IPS DF 6.9 (cell line): ENCODE results near the gene POU5F1.

Experiments
- DNase-seq: peaks from one replicate; pipeline ENCODE4 v3.0.0-alpha.2; 2013; ENCODE audit warnings: low read depth, low spot score
- H3K27ac ChIP-seq: one replicate; pipeline ENCODE4 v1.5.1; 2013; ENCODE audit warnings: low read length, control low read depth
- H3K27me3 ChIP-seq: 2 replicates; pipeline ENCODE4 v1.6.1; 2013; ENCODE audit warnings: mild to moderate bottlenecking, low read length; ENCODE audit not compliant: control insufficient read depth, insufficient read depth
- H3K36me3 ChIP-seq: 2 replicates; pipeline ENCODE4 v1.6.1; 2013; ENCODE audit warnings: low read length; ENCODE audit not compliant: control insufficient read depth, insufficient read depth
- H3K4me1 ChIP-seq: 2 replicates; pipeline ENCODE4 v1.6.1; 2013; ENCODE audit warnings: low read length; ENCODE audit not compliant: control insufficient read depth, insufficient read depth
- H3K4me3 ChIP-seq: 2 replicates; pipeline ENCODE4 v1.5.1; 2013; ENCODE audit warnings: mild to moderate bottlenecking, low read length
- H3K9me3 ChIP-seq: 2 replicates; pipeline ENCODE4 v1.6.1; 2013; ENCODE audit warnings: low read length, inconsistent platforms; ENCODE audit not compliant: control insufficient read depth, insufficient read depth
- WGBS: extraction: QIAGEN DNeasy Blood & Tissue Kit; methylation state at CpG from one replicate; pipeline ENCODE4 v1.1.7; 2013; ENCODE audit warnings: mixed read lengths, missing lambda C conversion rate; ENCODE audit not compliant: insufficient read length, insufficient coverage; 5-methylcytosine and 5-hydroxymethylcytosine counted together

POU5F1 gene

DNA sequence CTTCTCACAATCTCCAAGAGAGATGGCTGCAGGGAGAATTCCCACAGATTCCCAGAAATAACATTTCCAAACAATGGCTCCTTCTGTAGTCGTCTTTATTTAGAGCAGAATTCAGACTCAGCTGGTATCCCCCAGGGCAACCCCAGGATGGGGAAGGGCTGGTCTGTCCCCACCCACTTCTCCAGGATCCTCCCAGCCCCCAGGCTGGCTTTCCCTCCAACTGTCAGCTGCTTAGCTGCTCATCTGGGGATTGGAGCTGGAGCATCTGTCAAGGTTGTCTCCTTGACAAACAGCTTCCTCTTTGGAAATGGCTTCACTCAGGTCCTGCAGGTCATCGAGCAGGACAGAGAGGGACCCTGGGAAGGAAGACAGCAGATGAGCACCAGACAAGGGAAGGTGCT lies 28.1 kb downstream of the POU5F1 start:
- WGBS: no CpG with 5 or more reads among the region's 2 CpGs
- no peak for DNase-seq
- no peak overlapping the region for H3K27ac ChIP-seq
- H3K36me3 ChIP-seq: peaks cover 10% of the 10 kb centered on the region
- peaks cover 6% of the 10 kb centered on the region for H3K4me1 ChIP-seq
- H3K27me3 ChIP-seq: no peaks in the 10 kb centered on the region
- H3K9me3 ChIP-seq: no peaks in the 10 kb centered on the region
- H3K4me3 ChIP-seq: no peak overlapping the region

DNA sequence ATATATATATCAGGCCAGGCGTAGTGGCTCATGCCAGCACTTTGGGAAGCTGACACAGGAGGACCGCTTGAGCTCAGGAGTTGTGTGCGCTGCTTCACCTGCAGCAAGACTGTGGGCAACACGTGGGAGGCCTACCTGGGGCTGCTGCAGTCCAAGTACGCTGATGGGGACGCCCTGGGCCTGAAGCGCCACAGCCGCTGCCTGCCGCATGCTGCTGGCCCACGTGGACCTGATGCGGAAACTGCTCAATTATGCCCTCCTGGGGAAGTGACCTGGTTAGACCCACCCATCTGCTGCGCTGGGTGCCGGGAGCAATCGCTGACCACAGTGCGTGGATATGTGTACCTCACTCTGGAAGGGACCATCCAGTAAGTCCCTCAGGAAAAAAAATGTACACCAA lies 29.8 kb downstream of the POU5F1 start:
- Histone ChIP-seq H3K4me3 (no peak overlapping the region), H3K27ac (no peak overlapping the region), H3K9me3 (no peaks in the 10 kb centered on the region), H3K27me3 (no peaks in the 10 kb centered on the region), H3K4me1 (peaks cover 6% of the 10 kb centered on the region), H3K36me3 (peaks cover 7% of the 10 kb centered on the region)
- WGBS: no CpG with 5 or more reads among the region's 15 CpGs
- DNase-seq: no peak

DNA sequence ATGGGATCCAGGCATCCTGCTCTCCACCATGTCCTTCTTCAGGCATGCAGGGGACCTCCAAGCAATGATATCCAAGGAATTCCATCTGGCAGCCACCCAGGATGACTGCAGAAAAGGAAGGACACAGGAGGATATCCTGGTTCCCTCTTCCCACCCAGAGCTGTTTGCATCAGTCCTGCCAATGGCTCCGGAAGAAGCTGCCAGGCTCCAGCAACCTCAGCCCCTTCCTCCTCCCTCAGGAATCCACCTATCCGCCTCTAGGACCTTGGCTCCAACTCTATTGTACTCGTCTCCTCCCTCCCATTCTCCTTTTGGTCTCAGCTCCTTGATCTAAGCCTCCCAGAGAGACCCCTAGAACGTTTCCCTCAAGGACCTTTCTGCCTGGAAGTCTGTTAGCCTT lies 30.9 kb downstream of the POU5F1 start:
- no CpG with 5 or more reads among the region's 4 CpGs for WGBS
- H3K4me3 ChIP-seq: no peak overlapping the region
- no peaks in the 10 kb centered on the region for H3K27me3 ChIP-seq
- DNase-seq: no peak
- peaks cover 6% of the 10 kb centered on the region for H3K4me1 ChIP-seq
- H3K9me3 ChIP-seq: no peaks in the 10 kb centered on the region
- peaks cover 2% of the 10 kb centered on the region for H3K36me3 ChIP-seq
- no peak overlapping the region for H3K27ac ChIP-seq

DNA sequence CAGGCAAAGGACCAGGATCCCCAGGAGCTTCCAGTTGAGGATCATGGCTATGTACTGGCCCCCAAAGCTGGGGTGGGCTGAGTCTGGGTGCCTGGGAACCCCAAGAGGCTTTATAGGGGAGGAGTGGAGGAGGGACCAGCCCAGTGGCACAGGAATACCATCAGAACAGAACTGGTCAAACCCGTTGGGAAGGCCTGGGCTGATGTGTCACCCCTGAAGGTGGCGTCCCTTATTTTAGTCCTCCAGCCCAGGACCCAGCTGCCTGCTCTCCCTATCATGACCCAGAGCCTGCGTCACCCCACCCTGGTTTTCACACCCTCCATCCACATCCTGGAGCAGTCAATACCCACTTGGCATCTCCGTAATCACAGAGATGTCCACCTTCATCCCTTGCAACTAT lies 31.5 kb downstream of the POU5F1 start, which contains the start of gene PSORS1C2:
Gene PSORS1C2, minus strand, starts transcription at position 85 of the 400 bp plus-strand sequence. Its CDS starts 40 bp downstream, at position 45.
- no CpG with 5 or more reads among the region's 4 CpGs for WGBS
- H3K27ac ChIP-seq: no peak within 1 kb of the TSS
- no peak for DNase-seq
- no peaks in the 10 kb centered on the region for H3K36me3 ChIP-seq
- no peaks in the 10 kb centered on the region for H3K9me3 ChIP-seq
- H3K27me3 ChIP-seq: no peaks in the 10 kb centered on the region
- peaks cover 6% of the 10 kb centered on the region for H3K4me1 ChIP-seq
- no peak within 1 kb of the TSS for H3K4me3 ChIP-seq

DNA sequence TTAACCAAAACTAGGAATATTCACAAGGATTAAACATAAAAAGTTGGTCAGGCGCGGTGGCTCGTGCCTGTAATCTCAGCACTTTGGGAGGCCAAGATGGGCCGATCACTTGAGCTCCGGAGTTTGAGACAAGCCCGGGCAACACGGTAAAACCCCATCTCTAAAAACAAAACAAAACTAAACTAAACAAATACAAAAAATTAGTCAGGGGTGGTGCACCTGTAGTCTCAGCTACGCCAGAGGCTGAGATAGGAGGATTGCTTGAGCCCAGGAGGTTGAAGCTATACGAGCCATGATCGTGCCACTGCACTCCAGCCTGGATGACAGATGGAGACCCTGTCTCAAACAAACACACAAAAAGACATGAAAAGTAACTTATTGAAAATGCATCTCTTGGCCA lies 34.8 kb downstream of the POU5F1 start:
- Histone ChIP-seq H3K36me3 (no peaks in the 10 kb centered on the region), H3K27ac (no peak overlapping the region), H3K9me3 (no peaks in the 10 kb centered on the region), H3K27me3 (no peaks in the 10 kb centered on the region), H3K4me3 (no peak overlapping the region), H3K4me1 (peaks cover 6% of the 10 kb centered on the region)
- WGBS: no CpG with 5 or more reads among the region's 10 CpGs
- DNase-seq: no peak

DNA sequence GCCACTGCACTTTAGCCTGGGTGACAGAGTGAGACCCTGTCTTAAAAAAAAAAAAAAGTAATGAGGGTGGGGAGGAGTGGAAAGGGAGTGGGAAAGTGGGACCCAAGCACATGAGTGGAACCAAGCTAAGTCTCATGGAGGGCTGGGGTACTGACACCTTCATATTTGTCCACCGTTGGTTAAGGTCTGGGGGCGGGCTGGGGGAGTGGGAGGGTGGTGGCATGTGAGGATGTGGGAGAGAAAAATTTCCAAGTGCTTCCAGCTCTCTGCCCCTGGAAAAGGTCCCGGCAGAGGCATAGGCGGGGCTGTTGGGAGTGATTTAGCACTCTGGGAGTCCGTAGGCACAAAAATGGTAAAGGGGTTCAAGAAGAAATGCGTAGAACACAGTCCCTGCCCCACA lies 37.7 kb downstream of the POU5F1 start:
- Histone ChIP-seq H3K27me3 (no peaks in the 10 kb centered on the region), H3K36me3 (no peaks in the 10 kb centered on the region)
- no CpG with 5 or more reads among the region's 6 CpGs for WGBS

DNA sequence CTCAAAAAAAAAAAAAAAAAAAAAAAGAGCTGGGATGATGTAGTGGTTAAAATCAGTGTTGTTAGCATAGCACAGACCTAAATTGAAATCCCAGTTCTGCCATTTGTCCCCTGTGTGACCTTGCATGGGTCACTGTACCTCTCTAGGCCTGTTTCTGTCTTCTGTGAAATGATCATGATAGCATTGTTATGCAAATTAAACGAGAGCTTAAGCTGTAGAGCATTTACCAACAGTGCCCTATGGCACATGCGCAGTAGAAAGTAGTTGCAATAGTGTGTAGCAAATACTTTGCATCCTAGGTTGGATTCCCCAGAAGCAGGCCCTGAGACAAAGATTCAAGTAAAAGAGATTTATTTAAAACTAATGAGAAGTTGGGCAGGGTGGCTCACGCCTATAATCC lies 38.9 kb downstream of the POU5F1 start:
- H3K4me3 ChIP-seq: no peak overlapping the region
- no peaks in the 10 kb centered on the region for H3K9me3 ChIP-seq
- H3K4me1 ChIP-seq: 0 out of 2 replicates have a peak, but pooled peaks cover 2% of the 10 kb centered on the region
- H3K36me3 ChIP-seq: no peaks in the 10 kb centered on the region
- no peak for DNase-seq
- no CpG with 5 or more reads among the region's 3 CpGs for WGBS
- H3K27ac ChIP-seq: no peak overlapping the region
- no peaks in the 10 kb centered on the region for H3K27me3 ChIP-seq

More for the DNA sequence above, 37.7 kb downstream of the POU5F1 start:
- no peaks in the 10 kb centered on the region for H3K9me3 ChIP-seq
- H3K4me1 ChIP-seq: no peaks in the 10 kb centered on the region
- H3K27ac ChIP-seq: no peak overlapping the region
- no peak for DNase-seq
- H3K4me3 ChIP-seq: no peak overlapping the region

DNA sequence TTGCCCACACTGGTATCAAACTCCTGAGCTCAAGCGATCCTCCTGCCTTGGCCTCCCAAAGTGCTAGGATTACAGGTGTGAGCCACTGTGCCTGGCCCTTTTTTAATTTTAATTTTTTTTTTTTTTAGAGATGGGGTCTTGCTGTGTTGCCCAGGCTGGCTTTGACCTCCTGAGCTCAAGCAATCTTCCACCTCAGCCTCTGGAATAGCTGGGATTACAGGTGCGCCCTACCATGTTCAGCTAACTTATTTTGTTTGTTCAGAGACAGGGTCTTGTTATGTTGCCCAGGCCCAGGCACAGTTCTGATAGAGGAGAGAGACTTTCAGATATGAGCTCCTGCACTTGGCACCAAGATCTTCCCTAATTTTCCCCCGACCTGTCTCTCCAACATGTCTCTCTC lies 39.7 kb downstream of the POU5F1 start:
- Histone ChIP-seq H3K27me3 (no peaks in the 10 kb centered on the region), H3K36me3 (no peaks in the 10 kb centered on the region)

DNA sequence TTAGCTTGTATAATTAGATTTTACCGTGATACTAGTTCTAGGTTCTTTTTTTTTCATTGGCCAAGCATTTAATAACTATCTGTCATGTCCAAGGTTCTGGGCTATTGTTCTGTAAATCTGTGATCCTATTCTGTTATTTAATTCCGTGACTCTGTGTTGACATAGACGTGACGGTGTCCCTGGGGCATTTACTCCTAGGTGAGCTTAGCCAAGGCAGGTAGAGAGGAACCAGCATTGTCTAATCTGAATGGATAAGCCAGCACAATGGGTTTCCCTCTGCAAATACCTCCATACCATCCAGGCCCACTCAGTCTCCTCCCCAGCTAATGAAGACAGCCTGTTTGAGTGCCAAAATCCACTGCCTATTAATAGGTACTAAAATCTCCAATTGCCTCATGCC lies 41.4 kb downstream of the POU5F1 start:
- WGBS: no CpG with 5 or more reads among the region's 4 CpGs

More for the DNA sequence above, 39.7 kb downstream of the POU5F1 start:
- Histone ChIP-seq H3K27ac (no peak overlapping the region), H3K4me1 (0 out of 2 replicates have a peak, but pooled peaks cover 2% of the 10 kb centered on the region), H3K9me3 (no peaks in the 10 kb centered on the region), H3K4me3 (no peak overlapping the region)
- no peak for DNase-seq
- WGBS: no CpG with 5 or more reads among the region's 3 CpGs

DNA sequence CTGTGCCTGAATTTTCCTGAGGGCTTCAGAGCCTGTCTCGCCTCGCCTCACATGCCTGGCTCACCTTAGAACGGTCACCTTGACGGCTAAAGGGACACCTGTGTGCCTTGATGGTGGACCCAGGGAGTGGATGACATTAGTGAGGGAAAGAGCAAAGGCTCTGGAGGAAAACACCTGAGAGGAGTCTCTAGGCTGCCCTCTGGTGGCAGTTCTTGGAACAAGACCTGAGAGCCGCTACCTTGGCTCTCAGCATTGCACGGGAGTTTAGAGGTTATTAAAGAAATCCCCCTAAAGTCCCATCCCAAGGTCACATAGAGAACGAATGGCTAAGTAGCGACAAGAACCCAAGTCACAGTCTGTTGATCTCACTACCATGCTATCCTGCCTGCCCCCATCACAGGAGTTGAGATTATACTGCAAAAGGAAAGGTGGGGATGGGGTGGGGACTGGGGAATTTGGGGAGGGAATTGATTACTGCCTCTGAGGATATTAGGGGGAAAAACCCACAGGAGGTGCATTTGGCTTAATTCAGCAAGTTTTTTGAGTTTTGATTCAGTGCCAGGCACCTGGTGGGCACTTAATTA lies 42.3 kb downstream of the POU5F1 start:
- Histone ChIP-seq H3K4me1 (peaks cover 5% of the 10 kb centered on the region), H3K27ac (no peak overlapping the region), H3K36me3 (no peaks in the 10 kb centered on the region), H3K9me3 (no peaks in the 10 kb centered on the region), H3K27me3 (no peaks in the 10 kb centered on the region), H3K4me3 (no peak overlapping the region)
- no CpG with 5 or more reads among the region's 8 CpGs for WGBS
- DNase-seq: peak; percentile 73

More for the DNA sequence above, 41.4 kb downstream of the POU5F1 start:
- Histone ChIP-seq H3K4me1 (peaks cover 5% of the 10 kb centered on the region), H3K36me3 (no peaks in the 10 kb centered on the region), H3K9me3 (no peaks in the 10 kb centered on the region), H3K4me3 (no peak overlapping the region), H3K27me3 (no peaks in the 10 kb centered on the region), H3K27ac (no peak overlapping the region)
- no peak for DNase-seq
